Adrenal gland (tissue), 5 donors: ENCODE measurements around the gene NRXN3.

Experiments
- POLR2A ChIP-seq, 2 donors: fragments of 450-650 bp; IDR thresholded peaks; one replicate each; pipeline ENCODE4 v1.6.1; 2017; ENCODE audit warnings: antibody characterized with exemption in 2 of 2, mild to moderate bottlenecking in 2 of 2, moderate library complexity in 1 of 2
- TF ChIP-seq, protein P1 (sequence below), 6 experiments: fragments of 450-650 bp in 4 of 6; fragments of 200-600 bp in 2 of 6; sonication (generic) in 1 of 6; IDR thresholded peaks; 1 replicate in 5 of 6; 2 replicates in 1 of 6; pipeline versions ENCODE4 v1.5.1 to v1.8.0; 2016 to 2021; ENCODE audit warnings: antibody characterized with exemption in 6 of 6, mild to moderate bottlenecking in 2 of 6, moderate library complexity in 1 of 6
- donor health status: DM: no; HTN: no; CAD: no.

DNA sequence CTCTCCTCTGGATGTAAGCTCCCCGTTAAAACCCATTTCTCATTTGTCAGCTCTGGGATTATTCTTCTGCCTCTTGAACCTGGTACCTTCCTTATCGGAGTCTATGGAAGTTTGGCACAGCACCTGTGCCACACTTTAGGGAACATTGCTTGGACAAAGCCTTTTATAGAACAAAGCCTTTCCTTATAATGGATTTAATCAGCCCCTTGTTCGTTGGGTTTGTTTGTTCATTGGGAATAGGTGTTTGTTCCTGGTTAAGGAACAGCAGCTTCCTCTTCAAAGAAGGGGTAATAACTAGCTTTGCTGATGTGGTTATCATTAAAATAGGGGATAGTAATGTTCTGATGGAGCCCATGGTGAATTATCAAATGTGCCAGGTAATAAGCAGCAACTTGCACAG, 70.4 kb downstream of the NRXN3 start:
- TF ChIP-seq, protein P1, sequence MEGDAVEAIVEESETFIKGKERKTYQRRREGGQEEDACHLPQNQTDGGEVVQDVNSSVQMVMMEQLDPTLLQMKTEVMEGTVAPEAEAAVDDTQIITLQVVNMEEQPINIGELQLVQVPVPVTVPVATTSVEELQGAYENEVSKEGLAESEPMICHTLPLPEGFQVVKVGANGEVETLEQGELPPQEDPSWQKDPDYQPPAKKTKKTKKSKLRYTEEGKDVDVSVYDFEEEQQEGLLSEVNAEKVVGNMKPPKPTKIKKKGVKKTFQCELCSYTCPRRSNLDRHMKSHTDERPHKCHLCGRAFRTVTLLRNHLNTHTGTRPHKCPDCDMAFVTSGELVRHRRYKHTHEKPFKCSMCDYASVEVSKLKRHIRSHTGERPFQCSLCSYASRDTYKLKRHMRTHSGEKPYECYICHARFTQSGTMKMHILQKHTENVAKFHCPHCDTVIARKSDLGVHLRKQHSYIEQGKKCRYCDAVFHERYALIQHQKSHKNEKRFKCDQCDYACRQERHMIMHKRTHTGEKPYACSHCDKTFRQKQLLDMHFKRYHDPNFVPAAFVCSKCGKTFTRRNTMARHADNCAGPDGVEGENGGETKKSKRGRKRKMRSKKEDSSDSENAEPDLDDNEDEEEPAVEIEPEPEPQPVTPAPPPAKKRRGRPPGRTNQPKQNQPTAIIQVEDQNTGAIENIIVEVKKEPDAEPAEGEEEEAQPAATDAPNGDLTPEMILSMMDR (IDR thresholded peaks at IDR 0.05), result no peak
- no peak for TF ChIP-seq POLR2A (IDR thresholded peaks at IDR 0.05)
